K562 (cell line): ENCODE data around the gene CREB5. TPM values are rescaled to one million over a fixed set of nuclear protein-coding genes. Genes with fewer than 3 reads are reported as not detected.

Experiments
- ATF7 ChIP-seq: fragments of 450-650 bp; IDR thresholded peaks from 2 replicates; pipeline ENCODE4 v1.7.1; 2014; ENCODE audit warnings: mild to moderate bottlenecking, moderate library complexity
- BCL6 ChIP-seq: fragments of 250-450 bp; sonication (Bioruptor Pico); IDR thresholded peaks from 2 replicates; pipeline ENCODE4 v1.4.0; 2020
- E2F4 ChIP-seq: sonication (generic); formaldehyde crosslinking; IDR thresholded peaks from 2 replicates; pipeline ENCODE4 v1.8.0; 2022; ENCODE audit warnings: mild to moderate bottlenecking, low read depth, missing genetic modification reagents
- FOXO4 ChIP-seq: fragments of 450-650 bp; formaldehyde crosslinking; IDR thresholded peaks from 2 replicates; pipeline ENCODE4 v1.4.0; 2020; ENCODE audit warnings: mild to moderate bottlenecking, moderate library complexity
- HINFP ChIP-seq: fragments of 450-650 bp; conservative IDR thresholded peaks from 2 replicates; pipeline ENCODE4 v1.6.1; 2016; ENCODE audit warnings: missing genetic modification characterization, low read depth, mild to moderate bottlenecking, control low read depth, missing compliant biosample characterization
- MAFG ChIP-seq: fragments of 450-650 bp; conservative IDR thresholded peaks from 2 replicates; pipeline ENCODE4 v1.6.1; 2016; ENCODE audit warnings: missing genetic modification characterization, missing compliant biosample characterization
- MTF1 ChIP-seq: fragments of 250-450 bp; sonication (Bioruptor Pico); IDR thresholded peaks from 2 replicates; pipeline ENCODE4 v1.9.0; 2021; ENCODE audit warnings: moderate library complexity, mild to moderate bottlenecking, inconsistent platforms, borderline replicate concordance
- NCOA2 ChIP-seq, 2 experiments: fragments of 450-650 bp; IDR thresholded peaks; 2 replicates each; pipeline ENCODE4 v1.6.1; 2018; ENCODE audit warnings: mild to moderate bottlenecking in 2 of 2, moderate library complexity in 1 of 2; ENCODE audit not compliant: partially characterized antibody in 2 of 2
- OTX1 ChIP-seq: fragments of 450-650 bp; formaldehyde crosslinking; IDR thresholded peaks from 2 replicates; pipeline ENCODE4 v1.4.0; 2022; ENCODE audit warnings: mild to moderate bottlenecking
- RFX5 ChIP-seq: IDR thresholded peaks from 2 replicates; pipeline ENCODE4 v1.6.1; 2011; ENCODE audit warnings: low read depth, mild to moderate bottlenecking, improper control_type of control experiment, low read length
- RNF219 ChIP-seq: fragments of 250-450 bp; sonication (Bioruptor Pico); IDR thresholded peaks from 2 replicates; pipeline ENCODE4 v1.5.0; 2022; ENCODE audit warnings: mild to moderate bottlenecking
- SAP30 ChIP-seq: fragments of 200-600 bp; sonication (generic); IDR thresholded peaks from 2 replicates; pipeline ENCODE4 v1.6.1; 2012; ENCODE audit warnings: borderline replicate concordance, low read depth, mild to moderate bottlenecking, moderate library complexity, low read length, control low read depth, inconsistent platforms; ENCODE audit not compliant: insufficient read depth, poor library complexity, severe bottlenecking
- SMC3 ChIP-seq: conservative IDR thresholded peaks from 2 replicates; pipeline ENCODE4 v1.6.1; 2011; ENCODE audit warnings: low read depth, low read length, improper control_type of control experiment; ENCODE audit not compliant: insufficient read depth
- ZBTB8A ChIP-seq: fragments of 450-650 bp; IDR thresholded peaks from 2 replicates; pipeline ENCODE4 v1.6.1; 2018; ENCODE audit warnings: mild to moderate bottlenecking, moderate library complexity; ENCODE audit not compliant: partially characterized antibody
- ZFP36 ChIP-seq: fragments of 150-350 bp; IDR thresholded peaks from 2 replicates; pipeline ENCODE4 v1.6.1; 2018; ENCODE audit warnings: low read length, low read depth; ENCODE audit not compliant: partially characterized antibody
- ZNF212 ChIP-seq: fragments of 450-650 bp; formaldehyde crosslinking; IDR thresholded peaks from 2 replicates; pipeline ENCODE4 v1.4.0; 2020; ENCODE audit warnings: mild to moderate bottlenecking
- ZNF217 ChIP-seq: sonication (generic); formaldehyde crosslinking; IDR thresholded peaks from 2 replicates; pipeline ENCODE4 v1.8.0; 2022; ENCODE audit warnings: mild to moderate bottlenecking, missing genetic modification reagents
- polyA plus RNA-seq, 8 experiments: library from polyadenylated mRNA; depleted of rRNA in 4 of 8; stranded (reverse) in 5 of 8; unstranded in 3 of 8; fragments of >200 nt; fragmentation: Nextera tagmentation in 2 of 8; fragmentation: Illumina TruSeq in 1 of 8; extraction: Ambion mirVana in 2 of 8; extraction: Trizol in 1 of 8; gene quantifications; 2 replicates each; pipeline versions ENCODE4 v1.2.1 to v1.2.3, GENCODE V29; 2011 to 2014; ENCODE audit warnings: inconsistent platforms in 1 of 8, missing spikeins in 1 of 8
- total RNA-seq, 7 experiments: library from RNA; depleted of rRNA in 6 of 7; stranded (reverse); fragments of >200 nt in 6 of 7; fragmentation: Illumina TruSeq in 2 of 7; extraction: Trizol in 2 of 7; gene quantifications; 2 replicates each; pipeline versions ENCODE4 v1.2.1 to v1.2.3, GENCODE V29; 2011 to 2021; ENCODE audit warnings: low replicate concordance in 1 of 7
- TF ChIP-seq, protein P1 (sequence below), 3 experiments: IDR thresholded peaks in 2 of 3; conservative IDR thresholded peaks in 1 of 3; 2 replicates each; pipeline ENCODE4 v1.5.1; 2011 to 2012; ENCODE audit warnings: low read length in 3 of 3, mild to moderate bottlenecking in 3 of 3, control low read depth in 2 of 3, improper control_type of control experiment in 1 of 3, inconsistent platforms in 1 of 3, low read depth in 1 of 3, mixed read lengths in 1 of 3, moderate library complexity in 1 of 3; ENCODE audit not compliant: insufficient read depth in 2 of 3

Gene CREB5
- total and polyA plus RNA-seq, 9 of the 15 experiments (the other 6 are each of a cell fraction or from before 2014, with no cell fraction given): 0.33 to 6.4 (median 1.8) TPM

DNA sequence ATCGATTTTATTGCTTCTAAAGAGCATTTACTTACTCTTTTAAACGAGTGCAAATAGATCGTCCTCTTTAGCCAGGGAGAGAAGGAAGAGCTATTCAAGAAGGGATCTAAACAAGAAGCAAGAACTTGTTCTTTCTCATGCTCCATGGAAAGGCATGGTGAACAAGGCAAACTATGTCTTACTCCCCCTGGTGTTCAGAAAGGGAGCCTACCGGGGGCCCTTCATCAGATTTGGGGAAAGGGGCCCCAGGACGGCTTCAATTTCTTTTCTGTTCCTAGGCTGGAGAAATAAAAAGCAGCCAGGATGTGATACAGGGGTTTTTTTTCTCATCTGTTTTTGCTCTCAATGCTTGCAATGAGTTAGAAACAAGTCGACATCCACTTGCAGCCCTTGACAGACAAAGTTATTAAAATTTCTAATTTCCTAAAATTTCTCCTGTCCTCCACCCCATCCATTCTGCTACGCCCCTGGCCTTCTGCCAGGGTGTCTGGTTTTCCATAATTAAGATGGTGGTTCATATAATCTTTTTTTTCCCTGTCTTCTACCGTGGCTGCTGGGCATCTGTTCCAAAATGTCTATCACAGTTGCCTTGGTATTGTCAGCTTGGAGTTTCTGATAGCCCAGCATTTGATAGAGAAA lies 214.4 kb downstream of the CREB5 start (continued):
- no peak for TF ChIP-seq HINFP (tag)
- TF ChIP-seq OTX1 (CRISPR knock-in tag): no peak
- TF ChIP-seq ZFP36: no peak
- TF ChIP-seq MTF1 (CRISPR knock-in tag): no peak
- no peak for TF ChIP-seq E2F4 (CRISPR knock-in tag)
- TF ChIP-seq SAP30: no peak
- TF ChIP-seq ATF7: no peak
- TF ChIP-seq ZBTB8A: no peak
- TF ChIP-seq RNF219 (CRISPR knock-in tag): no peak
- TF ChIP-seq, protein P1, sequence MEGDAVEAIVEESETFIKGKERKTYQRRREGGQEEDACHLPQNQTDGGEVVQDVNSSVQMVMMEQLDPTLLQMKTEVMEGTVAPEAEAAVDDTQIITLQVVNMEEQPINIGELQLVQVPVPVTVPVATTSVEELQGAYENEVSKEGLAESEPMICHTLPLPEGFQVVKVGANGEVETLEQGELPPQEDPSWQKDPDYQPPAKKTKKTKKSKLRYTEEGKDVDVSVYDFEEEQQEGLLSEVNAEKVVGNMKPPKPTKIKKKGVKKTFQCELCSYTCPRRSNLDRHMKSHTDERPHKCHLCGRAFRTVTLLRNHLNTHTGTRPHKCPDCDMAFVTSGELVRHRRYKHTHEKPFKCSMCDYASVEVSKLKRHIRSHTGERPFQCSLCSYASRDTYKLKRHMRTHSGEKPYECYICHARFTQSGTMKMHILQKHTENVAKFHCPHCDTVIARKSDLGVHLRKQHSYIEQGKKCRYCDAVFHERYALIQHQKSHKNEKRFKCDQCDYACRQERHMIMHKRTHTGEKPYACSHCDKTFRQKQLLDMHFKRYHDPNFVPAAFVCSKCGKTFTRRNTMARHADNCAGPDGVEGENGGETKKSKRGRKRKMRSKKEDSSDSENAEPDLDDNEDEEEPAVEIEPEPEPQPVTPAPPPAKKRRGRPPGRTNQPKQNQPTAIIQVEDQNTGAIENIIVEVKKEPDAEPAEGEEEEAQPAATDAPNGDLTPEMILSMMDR (IDR thresholded peaks at IDR 0.05 in 2 of 3, conservative IDR thresholded peaks at IDR 0.05 in 1 of 3; ENCODE audit: insufficient read depth in 2 of 3, low read depth in 1 of 3, low read length in 3 of 3): peak; percentile 59 to 61 (median 61)
- no peak for TF ChIP-seq RFX5
- no peak for TF ChIP-seq ZNF212 (CRISPR knock-in tag)
- TF ChIP-seq NCOA2 (IDR thresholded peaks at IDR 0.05; ENCODE audit: partially characterized antibody in 2 of 2): no peak
- no peak for TF ChIP-seq FOXO4 (CRISPR knock-in tag)
- TF ChIP-seq BCL6: no peak
- TF ChIP-seq ZNF217 (CRISPR knock-in tag): no peak
- peak; percentile 41; the same call in 1 of the 2 replicates for TF ChIP-seq SMC3
- no peak for TF ChIP-seq MAFG (tag)
